Activated CD4-positive, alpha-beta T cell treated with anti-CD3 and anti-CD28 coated beads, Interleukin-2, amount 10 ng/mL, durations not matched to agents 7 days and 5 days (primary cell): ENCODE measurements around the gene LOXHD1. TPM values are rescaled to one million over a fixed set of nuclear protein-coding genes. Genes with fewer than 3 reads are reported as not detected.

Experiments used
- CTCF ChIA-PET: fragments of 350-600 bp; sonication (Branson Sonifier 250); formaldehyde crosslinking; loops from one replicate; lab custom pipeline; 2021; ENCODE audit warnings: antibody characterized with exemption; lab: Charles Lee
- POLR2A ChIA-PET: fragments of 350-600 bp; sonication (Branson Sonifier 250); formaldehyde crosslinking; loops from one replicate; lab custom pipeline; 2021; ENCODE audit warnings: antibody characterized with exemption; lab: Charles Lee
- DNase-seq: peaks from one replicate; pipeline ENCODE4 v3.0.0-alpha.2; 2020
- H3K27ac Mint-ChIP-seq: one replicate; pipeline ENCODE4 v1.8.0; 2021; ENCODE audit warnings: mild to moderate bottlenecking, moderate library complexity, mixed read lengths
- H3K27me3 Mint-ChIP-seq: one replicate; pipeline ENCODE4 v1.8.0; 2021; ENCODE audit warnings: mixed read lengths
- H3K36me3 Mint-ChIP-seq: one replicate; pipeline ENCODE4 v1.8.0; 2021; ENCODE audit warnings: low read depth, mixed read lengths
- H3K4me1 Mint-ChIP-seq: one replicate; pipeline ENCODE4 v1.8.0; 2021; ENCODE audit warnings: mixed read lengths
- H3K4me3 Mint-ChIP-seq: one replicate; pipeline ENCODE4 v1.8.0; 2021; ENCODE audit warnings: mild to moderate bottlenecking, moderate library complexity, mixed read lengths
- H3K9me3 Mint-ChIP-seq: one replicate; pipeline ENCODE4 v1.8.0; 2021; ENCODE audit warnings: mixed read lengths
- total RNA-seq, 2 experiments: library from RNA; stranded (reverse); gene quantifications; one replicate each; pipeline ENCODE4 v1.2.3, GENCODE V29; 2021

LOXHD1 gene
- total RNA-seq, 2 experiments from 2014 or later, result 0.25 to 0.35 TPM

DNA sequence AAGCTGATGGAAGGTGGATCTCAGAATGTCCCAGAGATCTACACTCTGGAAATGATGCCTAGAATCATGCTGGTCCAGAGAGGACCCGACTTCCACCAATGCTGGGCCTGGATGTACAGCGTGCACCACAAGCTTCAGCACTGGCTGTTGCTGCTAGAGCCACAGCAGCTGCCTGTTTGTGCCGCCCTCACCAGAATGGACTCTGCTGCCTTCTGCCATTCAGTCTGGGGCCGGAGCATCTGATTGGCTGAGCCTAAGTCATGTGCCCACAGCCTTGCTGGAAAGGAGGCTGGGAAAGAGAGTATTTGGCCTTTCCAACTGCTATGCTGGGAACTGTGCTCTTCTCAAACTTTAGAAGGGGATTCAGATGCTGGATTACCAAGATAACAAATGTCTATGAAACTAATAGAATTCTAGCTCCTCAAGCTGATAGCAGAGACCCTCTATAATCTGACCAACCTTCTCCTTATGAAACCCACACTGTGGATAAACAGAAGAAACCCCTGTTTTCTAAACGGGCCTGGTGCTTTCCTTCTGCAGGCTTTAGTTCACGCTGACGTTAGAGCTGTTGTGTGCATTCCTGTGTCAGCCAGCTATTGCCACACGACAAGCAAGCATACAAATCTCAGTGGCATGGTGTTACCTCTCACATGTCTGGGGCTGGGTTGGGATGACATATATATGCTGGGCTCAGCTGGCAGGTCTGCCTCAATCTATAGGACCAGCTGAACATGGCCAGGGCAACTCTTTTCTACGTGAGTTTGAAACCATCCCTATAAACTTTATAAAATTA lies 4.1 kb upstream of the LOXHD1 start:
- no peaks in the 10 kb centered on the region for H3K4me1 Mint-ChIP-seq
- POLR2A ChIA-PET, result interaction anchor here (0.6 kb wide), 1 partner anchor 44 kb away, joined by 3 read pairs; no protein-coding TSS in a partner anchor
- CTCF ChIA-PET, result interaction anchor here (1.2 to 1.4 kb wide), 2 partner anchors 379 to 488 kb away, joined by 3 to 7 read pairs; a partner anchor contains a TSS
- no peak for DNase-seq
- H3K36me3 Mint-ChIP-seq, result no peaks in the 10 kb centered on the region
- H3K4me3 Mint-ChIP-seq, result no peak overlapping the region
- peaks cover 2% of the 10 kb centered on the region for H3K27me3 Mint-ChIP-seq
- H3K27ac Mint-ChIP-seq, result no peak overlapping the region
- H3K9me3 Mint-ChIP-seq, result no peaks in the 10 kb centered on the region

GRCh38 chr18:46659484-46659883 lies 2.5 kb upstream of the LOXHD1 start:
- Mint-ChIP-seq H3K4me3 (no peak overlapping the region), H3K4me1 (no peaks in the 10 kb centered on the region), H3K27me3 (peaks cover 2% of the 10 kb centered on the region), H3K27ac (no peak overlapping the region), H3K36me3 (no peaks in the 10 kb centered on the region), H3K9me3 (no peaks in the 10 kb centered on the region)
- CTCF ChIA-PET, result interaction anchor here (1.1 kb wide), 1 partner anchor 105 kb away, joined by 3 read pairs; no protein-coding TSS in a partner anchor
- no peak for DNase-seq
- POLR2A ChIA-PET, result no interaction called here

GRCh38 chr18:46656326-46657114 lies 500 bp downstream of the LOXHD1 start:
- ChIA-PET POLR2A (no interaction called here), CTCF (interaction anchor here (0.9 to 3.0 kb wide), 5 partner anchors 9 to 483 kb away, joined by 3 to 16 read pairs (median 9); a partner anchor contains a TSS)
- no peaks in the 10 kb centered on the region for H3K4me1 Mint-ChIP-seq
- no peak overlapping the region for H3K4me3 Mint-ChIP-seq
- no peaks in the 10 kb centered on the region for H3K9me3 Mint-ChIP-seq
- peaks cover 11% of the 10 kb centered on the region for H3K27me3 Mint-ChIP-seq
- no peak for DNase-seq
- no peak overlapping the region for H3K27ac Mint-ChIP-seq
- H3K36me3 Mint-ChIP-seq, result no peaks in the 10 kb centered on the region

DNA sequence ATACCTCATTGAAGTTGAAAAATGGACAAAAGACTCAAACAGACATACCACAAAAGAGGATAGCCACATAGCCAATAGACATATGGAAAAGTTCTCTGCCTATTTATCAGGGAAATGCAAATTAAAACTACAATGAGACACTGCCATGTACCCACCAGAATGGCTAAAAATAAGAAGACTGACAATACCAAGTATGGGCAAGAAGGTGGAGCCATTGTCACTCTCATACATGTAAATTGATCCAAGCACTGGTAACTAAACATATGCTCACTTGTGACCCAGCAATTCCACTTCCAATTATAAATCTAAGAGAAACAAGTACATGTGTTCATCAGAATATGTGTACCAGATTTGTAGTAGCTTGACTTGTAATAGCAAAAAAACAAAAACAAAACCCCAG lies 4.6 kb downstream of the LOXHD1 start:
- H3K27ac Mint-ChIP-seq, result no peak overlapping the region
- H3K9me3 Mint-ChIP-seq, result no peaks in the 10 kb centered on the region
- H3K4me1 Mint-ChIP-seq, result no peaks in the 10 kb centered on the region
- ChIA-PET CTCF (no interaction called here), POLR2A (no interaction called here)
- H3K36me3 Mint-ChIP-seq, result no peaks in the 10 kb centered on the region
- no peak for DNase-seq
- peaks cover 14% of the 10 kb centered on the region for H3K27me3 Mint-ChIP-seq
- no peak overlapping the region for H3K4me3 Mint-ChIP-seq

- Mint-ChIP-seq H3K9me3 (no peaks in the 10 kb centered on the region), H3K36me3 (no peaks in the 10 kb centered on the region), H3K27ac (no peak overlapping the region), H3K4me1 (no peaks in the 10 kb centered on the region), H3K27me3 (peaks cover 14% of the 10 kb centered on the region), H3K4me3 (no peak overlapping the region)
- ChIA-PET POLR2A (no interaction called here), CTCF (no interaction called here)
- no peak for DNase-seq
These were observed 6.3 kb downstream of the LOXHD1 start for GRCh38 chr18:46650681-46651080.

DNA sequence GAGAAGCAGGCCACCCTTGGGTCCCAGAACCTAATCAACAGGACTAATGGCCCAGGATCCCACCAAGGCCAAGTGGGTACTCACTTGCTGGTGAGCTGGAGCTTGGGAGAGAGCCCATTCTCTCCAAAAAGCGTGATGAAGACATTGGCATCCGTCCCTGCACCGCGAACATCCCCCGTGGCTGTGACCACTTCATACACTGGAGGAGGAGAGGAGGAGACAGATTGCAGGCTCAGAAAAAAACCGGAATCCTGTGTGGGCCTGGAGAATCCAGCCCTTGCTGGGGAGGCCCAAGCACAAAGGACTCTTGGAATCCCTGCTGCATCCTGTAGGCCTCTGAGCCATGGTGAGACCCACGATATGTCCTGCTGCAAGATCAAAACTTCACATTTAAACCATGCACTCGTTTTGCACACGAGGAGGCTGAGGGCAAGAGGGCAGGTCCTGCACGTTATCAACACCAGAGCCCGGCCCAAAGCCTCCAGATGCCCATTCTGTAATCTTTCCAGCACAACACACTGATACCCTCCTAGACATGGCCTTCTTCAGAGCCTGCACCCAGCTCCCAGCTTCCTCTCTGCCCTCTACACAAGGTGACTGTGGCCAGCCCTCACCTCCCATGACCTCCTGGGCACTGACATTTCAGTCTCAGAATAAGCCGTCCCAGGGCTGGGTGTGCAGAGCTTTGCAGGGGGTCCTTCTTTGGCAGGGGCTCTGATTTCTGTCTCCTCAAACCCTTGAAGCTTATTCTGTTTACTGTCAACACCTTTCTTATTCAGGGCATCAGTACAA lies 7.8 kb downstream of the LOXHD1 start:
- Mint-ChIP-seq H3K9me3 (no peaks in the 10 kb centered on the region), H3K27me3 (peaks cover 16% of the 10 kb centered on the region), H3K36me3 (no peaks in the 10 kb centered on the region), H3K27ac (no peak overlapping the region), H3K4me3 (no peak overlapping the region), H3K4me1 (no peaks in the 10 kb centered on the region)
- POLR2A ChIA-PET, result no interaction called here
- CTCF ChIA-PET, result interaction anchor here (0.6 to 3.5 kb wide), 3 partner anchors 8 to 362 kb away, joined by 3 to 13 read pairs (median 5); partner anchors contain the start of gene LOXHD1
- DNase-seq, result no peak

DNA sequence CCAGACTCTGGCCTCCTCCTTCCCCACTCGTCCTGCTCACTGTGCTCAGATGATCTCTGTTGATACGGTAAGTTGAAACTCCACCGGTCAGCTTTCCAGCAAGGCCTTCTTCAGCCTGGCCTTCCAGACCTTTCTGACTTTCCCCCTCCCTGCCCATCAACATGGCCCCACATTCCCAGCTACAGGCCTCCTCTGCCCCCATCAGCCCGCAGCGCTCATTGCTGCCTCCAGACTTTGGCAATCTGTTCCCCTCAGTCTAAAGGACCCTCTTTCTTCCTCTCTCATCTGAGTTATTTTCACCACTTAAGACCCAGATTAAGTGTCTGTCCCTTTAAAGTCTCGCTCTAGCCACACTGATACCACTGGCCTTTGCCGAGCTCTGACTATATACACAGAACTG lies 10.6 kb downstream of the LOXHD1 start:
- no peaks in the 10 kb centered on the region for H3K4me1 Mint-ChIP-seq
- DNase-seq, result no peak
- CTCF ChIA-PET, result interaction anchor here (1.0 to 3.5 kb wide), 2 partner anchors 11 to 46 kb away, joined by 3 to 13 read pairs; partner anchors contain the start of gene LOXHD1
- H3K36me3 Mint-ChIP-seq, result no peaks in the 10 kb centered on the region
- peaks cover 11% of the 10 kb centered on the region for H3K27me3 Mint-ChIP-seq
- no peak overlapping the region for H3K27ac Mint-ChIP-seq
- POLR2A ChIA-PET, result no interaction called here
- no peak overlapping the region for H3K4me3 Mint-ChIP-seq
- H3K9me3 Mint-ChIP-seq, result no peaks in the 10 kb centered on the region

- ChIA-PET CTCF (no interaction called here), POLR2A (no interaction called here)
- no peak for DNase-seq
- H3K9me3 Mint-ChIP-seq, result no peaks in the 10 kb centered on the region
- no peaks in the 10 kb centered on the region for H3K4me1 Mint-ChIP-seq
- no peak overlapping the region for H3K27ac Mint-ChIP-seq
- H3K36me3 Mint-ChIP-seq, result no peaks in the 10 kb centered on the region
- peaks cover 8% of the 10 kb centered on the region for H3K27me3 Mint-ChIP-seq
- H3K4me3 Mint-ChIP-seq, result no peak overlapping the region
These were observed 14.5 kb downstream of the LOXHD1 start for GRCh38 chr18:46642561-46642960.

- H3K27me3 Mint-ChIP-seq, result peaks cover 8% of the 10 kb centered on the region
- H3K9me3 Mint-ChIP-seq, result no peaks in the 10 kb centered on the region
- ChIA-PET POLR2A (no interaction called here), CTCF (no interaction called here)
- H3K4me1 Mint-ChIP-seq, result no peaks in the 10 kb centered on the region
- H3K27ac Mint-ChIP-seq, result no peak overlapping the region
- no peak for DNase-seq
- H3K36me3 Mint-ChIP-seq, result no peaks in the 10 kb centered on the region
- H3K4me3 Mint-ChIP-seq, result no peak overlapping the region
These were observed 15.1 kb downstream of the LOXHD1 start for GRCh38 chr18:46641917-46642316.

- no peak for DNase-seq
- no peaks in the 10 kb centered on the region for H3K9me3 Mint-ChIP-seq
- no peaks in the 10 kb centered on the region for H3K4me1 Mint-ChIP-seq
- no peak overlapping the region for H3K4me3 Mint-ChIP-seq
- no peak overlapping the region for H3K27ac Mint-ChIP-seq
- ChIA-PET CTCF (interaction anchor here (1.4 to 1.5 kb wide), 2 partner anchors 19 to 466 kb away, joined by 3 to 4 read pairs; a partner anchor contains a TSS), POLR2A (no interaction called here)
- H3K36me3 Mint-ChIP-seq, result no peaks in the 10 kb centered on the region
- peaks cover 6% of the 10 kb centered on the region for H3K27me3 Mint-ChIP-seq
These were observed 17.6 kb downstream of the LOXHD1 start for GRCh38 chr18:46639386-46639785.

DNA sequence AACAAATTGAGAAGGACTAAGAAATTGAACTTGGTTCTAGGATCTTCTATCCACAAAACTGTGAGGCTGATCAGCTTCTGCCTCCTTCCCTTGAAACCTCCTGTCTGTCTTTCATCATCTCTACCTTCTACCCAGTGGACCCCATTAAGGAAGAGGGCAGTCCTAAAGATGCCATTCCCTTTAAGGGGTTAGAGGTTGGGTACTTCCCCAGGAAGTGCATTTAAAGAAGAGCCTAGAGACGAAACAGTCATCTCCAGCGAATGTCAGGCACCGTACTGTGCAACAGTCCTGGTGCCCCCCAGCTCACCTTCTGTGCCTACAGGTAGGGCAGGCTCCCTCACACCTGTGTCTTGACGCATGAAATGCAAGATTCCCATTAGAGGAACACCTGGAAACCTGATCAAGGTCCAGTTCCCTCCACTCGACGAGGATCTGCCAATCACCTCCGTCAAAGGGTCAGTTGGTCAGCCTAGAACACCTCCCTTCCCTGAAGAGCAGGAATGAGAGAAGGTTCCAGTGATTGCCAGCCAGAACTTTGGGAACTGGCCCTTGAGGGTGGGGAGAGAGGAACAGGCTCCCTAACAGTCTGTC lies 20.9 kb downstream of the LOXHD1 start:
- no peak for DNase-seq
- peaks cover 6% of the 10 kb centered on the region for H3K27me3 Mint-ChIP-seq
- no peaks in the 10 kb centered on the region for H3K36me3 Mint-ChIP-seq
- peaks cover 3% of the 10 kb centered on the region for H3K9me3 Mint-ChIP-seq
- no peaks in the 10 kb centered on the region for H3K4me1 Mint-ChIP-seq
- ChIA-PET CTCF (no interaction called here), POLR2A (no interaction called here)
- no peak overlapping the region for H3K4me3 Mint-ChIP-seq
- H3K27ac Mint-ChIP-seq, result no peak overlapping the region
